ENCODE results near the gene HOXD8. TPM values are rescaled to one million over a fixed set of nuclear protein-coding genes. Genes with fewer than 3 reads are reported as not detected.

The HOXD8 gene
- total RNA-seq, 8 experiments from 2014 or later: 18.1 to 45.0 (median 28.9) TPM

DNA sequence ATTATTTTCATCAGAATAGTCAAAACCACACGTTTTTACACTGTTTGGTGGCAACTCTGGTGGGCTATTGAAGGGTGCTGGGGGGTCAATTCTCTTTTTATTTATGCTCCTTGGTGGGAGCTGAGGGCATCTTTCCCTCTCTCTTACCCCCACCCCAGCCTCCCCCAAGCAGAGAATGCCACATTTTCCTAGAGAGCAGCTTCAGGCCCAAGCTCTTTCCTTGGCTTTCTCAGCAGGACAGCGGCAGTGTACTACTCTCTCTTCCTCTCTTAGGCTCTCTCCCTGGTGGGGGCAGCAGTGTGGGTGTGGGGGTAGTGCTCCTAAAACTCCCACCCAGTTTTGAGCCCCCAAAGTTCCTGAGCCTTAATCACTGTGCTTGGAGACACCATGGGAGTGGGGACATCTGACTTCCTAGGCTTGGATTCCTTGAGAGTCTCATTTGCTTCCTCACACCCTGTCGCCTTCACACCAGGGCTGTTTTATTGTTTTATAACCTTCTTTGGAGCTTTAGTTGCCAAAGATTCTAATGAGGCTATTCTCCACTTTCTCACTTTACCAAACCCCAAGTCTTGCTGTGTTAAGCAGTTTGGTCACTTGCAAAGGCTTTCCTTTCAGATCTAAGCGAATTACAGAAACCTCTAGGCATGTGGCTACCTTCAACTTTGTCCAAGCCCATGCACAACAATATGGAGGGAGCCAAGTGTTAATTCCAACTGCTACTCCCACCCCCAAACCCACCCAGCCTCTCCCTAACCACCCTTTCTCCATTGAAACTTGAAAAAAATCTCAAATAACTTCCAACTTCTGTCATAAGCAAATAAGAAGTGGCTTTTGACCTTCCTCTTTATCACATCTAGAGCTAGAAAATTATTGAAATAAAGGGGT, 15.8 kb downstream of the HOXD8 start:
- 0 to 92% (median 46%) methylated on average over 1 to 3 of the region's 4 CpGs; no CpG with 5 or more reads in 3 of the 10 experiments for WGBS, 10 experiments
- peaks cover 84 to 93% of the 10 kb centered on the region in 2 donors for H3K4me1 ChIP-seq (replicated peaks in 1 of 2)
- H3K4me3 ChIP-seq: peak overlapping the region in 2 of 5 donors; percentile 28 to 40
- in situ Hi-C loops (cut with MboI; ENCODE audit: low pct_unique_long_range_greater_than_20kb in 2 of 9, low sequenced_read_pairs in 9 of 9, unreplicated experiment in 9 of 9): loop anchor here (10.0 to 25.0 kb wide), 10 partner anchors 309 to 1617 kb away; no protein-coding TSS in a partner anchor
- peak overlapping the region in 1 of 2 donors; percentile 11 for H3K27ac ChIP-seq
- ATAC-seq (replicated peaks in 6 of 8): no peak

- in situ Hi-C loops (cut with MboI; ENCODE audit: low pct_unique_long_range_greater_than_20kb in 2 of 9, low sequenced_read_pairs in 9 of 9, unreplicated experiment in 9 of 9): loop anchor here (10.0 to 25.0 kb wide), 10 partner anchors 309 to 1616 kb away; no protein-coding TSS in a partner anchor
These were observed 16.6 kb downstream of the HOXD8 start for GRCh38 chr2:176146101-176146500.

GRCh38 chr2:176146645-176147044, 17.1 kb downstream of the HOXD8 start:
- peak overlapping the region; percentile 26 to 41 (median 39) for H3K4me3 ChIP-seq
- peaks cover 83 to 97% of the 10 kb centered on the region in 2 donors for H3K4me1 ChIP-seq (replicated peaks in 1 of 2)
- in situ Hi-C loops (cut with MboI; ENCODE audit: low pct_unique_long_range_greater_than_20kb in 2 of 9, low sequenced_read_pairs in 9 of 9, unreplicated experiment in 9 of 9): loop anchor here (10.0 to 25.0 kb wide), 10 partner anchors 308 to 1616 kb away; no protein-coding TSS in a partner anchor
- peak overlapping the region; percentile 30 to 77 for H3K27ac ChIP-seq
- no peak for ATAC-seq (replicated peaks in 6 of 8)

More at GRCh38 chr2:176146101-176146500, 16.6 kb downstream of the HOXD8 start:
- peak overlapping the region; percentile 11 to 40 (median 28) for H3K4me3 ChIP-seq
- peak in 2 of 8 experiments; percentile 8 to 15 for ATAC-seq (replicated peaks in 6 of 8)
- peak overlapping the region; percentile 30 to 77 for H3K27ac ChIP-seq
- WGBS, 10 experiments: 0 to 94% (median 16%) methylated on average over 2 to 6 of the region's 6 CpGs; no CpG with 5 or more reads in 2 of the 10 experiments
- H3K4me1 ChIP-seq (replicated peaks in 1 of 2): peaks cover 87 to 97% of the 10 kb centered on the region in 2 donors

DNA sequence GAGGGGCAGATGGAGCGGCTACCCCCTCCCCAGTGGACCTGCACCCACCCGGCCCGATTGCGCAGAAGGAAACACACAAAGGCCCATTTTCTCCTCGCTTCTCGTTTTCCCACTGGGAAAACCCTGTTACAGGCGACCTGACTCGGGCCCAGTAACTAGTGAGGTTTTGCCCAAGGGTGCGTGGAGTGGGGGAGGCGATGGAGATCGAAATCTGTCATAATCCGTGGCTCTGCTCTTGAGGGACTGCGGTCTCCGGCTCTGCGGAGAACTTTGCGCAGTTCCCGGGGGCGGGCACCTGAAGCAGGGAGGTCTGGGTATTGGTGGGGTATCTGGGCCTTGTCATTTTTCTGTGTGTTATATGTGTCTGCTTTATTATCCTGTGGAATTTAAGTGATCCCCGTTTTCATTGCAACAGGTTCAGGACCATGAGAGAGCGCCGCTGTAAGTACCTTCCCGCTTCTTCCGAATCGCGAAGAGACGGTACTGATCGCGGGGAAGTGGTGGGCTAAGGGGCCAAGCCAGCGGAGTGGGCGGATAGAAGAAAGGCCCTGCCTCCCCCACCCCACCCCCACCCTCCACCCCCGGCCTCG, 17.8 kb downstream of the HOXD8 start:
- H3K4me1 ChIP-seq (replicated peaks in 1 of 2): peaks cover 76 to 93% of the 10 kb centered on the region in 2 donors
- in situ Hi-C loops (cut with MboI; ENCODE audit: low pct_unique_long_range_greater_than_20kb in 2 of 9, low sequenced_read_pairs in 9 of 9, unreplicated experiment in 9 of 9): loop anchor here (10.0 to 25.0 kb wide), 10 partner anchors 307 to 1615 kb away; no protein-coding TSS in a partner anchor
- peak overlapping the region; percentile 30 to 77 for H3K27ac ChIP-seq
- H3K4me3 ChIP-seq: peak overlapping the region; percentile 26 to 41 (median 39)
- peak in 2 of 8 experiments; percentile 5 to 6 for ATAC-seq (replicated peaks in 6 of 8)
- WGBS, 10 experiments: 0 to 100% (median 89%) methylated on average over 1 to 12 of the region's 32 CpGs; no CpG with 5 or more reads in 5 of the 10 experiments

DNA sequence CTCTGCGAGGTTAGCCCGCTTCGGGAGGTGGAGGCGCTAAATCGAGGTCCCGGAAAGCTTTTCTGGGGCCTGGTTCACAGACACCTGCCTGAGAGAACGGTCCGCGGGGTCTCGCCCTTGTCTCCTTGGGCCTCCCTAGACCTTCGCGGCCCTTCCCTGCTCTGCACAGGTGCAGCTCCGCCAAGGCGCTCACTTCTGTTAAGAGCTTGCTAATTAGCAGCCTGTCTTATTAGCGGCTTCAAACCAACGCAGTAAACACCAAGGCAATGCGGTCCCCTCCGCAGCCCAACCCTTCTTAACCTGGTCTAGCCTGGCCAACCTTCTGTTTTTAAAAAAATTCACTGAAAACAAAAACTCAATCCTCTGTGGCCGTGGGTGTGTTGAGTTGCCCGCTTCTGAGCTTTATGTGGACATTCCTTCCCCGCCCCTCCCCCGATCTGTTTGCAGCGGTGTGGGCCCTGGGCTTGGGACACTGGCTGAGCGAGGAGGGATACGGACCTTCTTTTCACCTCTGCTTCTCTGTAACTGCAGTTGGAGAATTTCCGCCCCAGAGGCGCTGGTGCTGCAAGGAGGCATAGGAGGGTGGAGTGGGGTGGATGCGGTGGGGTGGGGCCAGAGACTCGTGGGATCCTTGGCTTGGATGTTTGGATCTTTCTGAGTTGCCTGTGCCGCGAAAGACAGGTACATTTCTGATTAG, 18.4 kb downstream of the HOXD8 start:
- H3K27ac ChIP-seq: peak overlapping the region; percentile 30 to 77
- ATAC-seq (replicated peaks in 6 of 8): peak in 5 of 8 experiments; percentile 19 to 46 (median 43)
- 0 to 100% (median 90%) methylated on average over 2 to 4 of the region's 31 CpGs; no CpG with 5 or more reads in 5 of the 10 experiments for WGBS, 10 experiments
- in situ Hi-C loops (cut with MboI; ENCODE audit: low pct_unique_long_range_greater_than_20kb in 2 of 9, low sequenced_read_pairs in 9 of 9, unreplicated experiment in 9 of 9): loop anchor here (10.0 to 25.0 kb wide), 10 partner anchors 307 to 1614 kb away; no protein-coding TSS in a partner anchor
- H3K4me1 ChIP-seq (replicated peaks in 1 of 2): peaks cover 70 to 93% of the 10 kb centered on the region in 2 donors
- peak overlapping the region; percentile 26 to 41 (median 39) for H3K4me3 ChIP-seq

DNA sequence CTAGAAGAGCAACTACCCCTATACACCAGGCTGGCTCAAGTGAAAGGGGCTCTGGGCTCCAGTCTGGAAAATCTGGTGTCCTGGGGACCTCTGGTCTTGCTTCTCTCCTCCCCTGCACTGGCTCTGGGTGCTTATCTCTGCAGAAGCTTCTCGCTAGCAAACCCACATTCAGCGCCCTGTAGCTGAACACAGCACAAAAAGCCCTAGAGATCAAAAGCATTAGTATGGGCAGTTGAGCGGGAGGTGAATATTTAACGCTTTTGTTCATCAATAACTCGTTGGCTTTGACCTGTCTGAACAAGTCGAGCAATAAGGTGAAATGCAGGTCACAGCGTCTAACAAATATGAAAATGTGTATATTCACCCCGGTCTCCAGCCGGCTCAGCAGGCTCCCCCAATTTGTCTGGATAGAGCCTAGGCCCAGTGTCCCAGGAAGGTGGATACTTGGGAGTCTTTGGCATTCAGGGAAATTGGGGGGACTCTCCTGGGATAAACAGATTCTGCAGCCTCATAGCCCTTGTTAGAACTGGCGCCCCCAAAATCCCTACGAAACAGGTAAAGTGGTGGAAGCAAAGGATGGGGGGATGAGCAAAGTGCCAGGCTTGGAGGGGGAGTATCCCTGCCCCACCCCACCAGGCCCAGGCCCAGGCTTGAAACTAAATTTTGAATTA, 19.4 kb downstream of the HOXD8 start:
- in situ Hi-C loops (cut with MboI; ENCODE audit: low pct_unique_long_range_greater_than_20kb in 2 of 9, low sequenced_read_pairs in 9 of 9, unreplicated experiment in 9 of 9): loop anchor here (10.0 to 25.0 kb wide), 10 partner anchors 306 to 1613 kb away; no protein-coding TSS in a partner anchor
- Histone ChIP-seq H3K4me3 (peak overlapping the region; percentile 26 to 41 (median 39)), H3K27ac (peak overlapping the region; percentile 30 to 77), H3K4me1 (replicated peaks in 1 of 2) (peaks cover 66 to 93% of the 10 kb centered on the region in 2 donors)
- WGBS, 10 experiments: 0 to 100% (median 13%) methylated on average over 2 to 10 of the region's 11 CpGs; no CpG with 5 or more reads in 3 of the 10 experiments
- peak in 2 of 8 experiments; percentile 5 to 11 for ATAC-seq (replicated peaks in 6 of 8)

GRCh38 chr2:176149481-176149938, 20.0 kb downstream of the HOXD8 start:
- Histone ChIP-seq H3K4me3 (peak overlapping the region; percentile 26 to 41 (median 39)), H3K4me1 (replicated peaks in 1 of 2) (peaks cover 69 to 93% of the 10 kb centered on the region in 2 donors), H3K27ac (peak overlapping the region; percentile 26 to 77)
- peak in 5 of 8 experiments; percentile 11 to 22 (median 20) for ATAC-seq (replicated peaks in 6 of 8)
- WGBS, 10 experiments: 0 to 98% (median 29%) methylated on average over 6 to 18 of the region's 22 CpGs; no CpG with 5 or more reads in 5 of the 10 experiments
- in situ Hi-C loops (cut with MboI; ENCODE audit: low pct_unique_long_range_greater_than_20kb in 2 of 9, low sequenced_read_pairs in 9 of 9, unreplicated experiment in 9 of 9): loop anchor here (10.0 to 25.0 kb wide), 10 partner anchors 305 to 1613 kb away; no protein-coding TSS in a partner anchor

- ATAC-seq (replicated peaks in 6 of 8): no peak
- in situ Hi-C loops (cut with MboI; ENCODE audit: low pct_unique_long_range_greater_than_20kb in 2 of 9, low sequenced_read_pairs in 9 of 9, unreplicated experiment in 9 of 9): loop anchor here (10.0 to 25.0 kb wide), 10 partner anchors 305 to 1612 kb away; no protein-coding TSS in a partner anchor
- Histone ChIP-seq H3K4me1 (replicated peaks in 1 of 2) (peaks cover 69 to 93% of the 10 kb centered on the region in 2 donors), H3K4me3 (peak overlapping the region; percentile 26 to 41 (median 39)), H3K27ac (peak overlapping the region; percentile 32 to 77)
- 0 to 98% (median 49%) methylated on average over 3 to 18 of the region's 24 CpGs; no CpG with 5 or more reads in 2 of the 10 experiments for WGBS, 10 experiments
These were observed 20.6 kb downstream of the HOXD8 start for GRCh38 chr2:176149939-176150583.

GRCh38 chr2:176150584-176151441, 21.3 kb downstream of the HOXD8 start:
- WGBS, 10 experiments: 0 to 77% (median 70%) methylated on average over 1 to 3 of the region's 14 CpGs; no CpG with 5 or more reads in 5 of the 10 experiments
- in situ Hi-C loops (cut with MboI; ENCODE audit: low pct_unique_long_range_greater_than_20kb in 2 of 9, low sequenced_read_pairs in 9 of 9, unreplicated experiment in 9 of 9): no loop called here
- Histone ChIP-seq H3K4me1 (replicated peaks in 1 of 2) (peaks cover 69 to 93% of the 10 kb centered on the region in 2 donors), H3K4me3 (peak overlapping the region; percentile 26 to 41 (median 39)), H3K27ac (peak overlapping the region; percentile 52 to 77)
- ATAC-seq (replicated peaks in 6 of 8): peak in 4 of 8 experiments; percentile 11 to 18 (median 14)

- in situ Hi-C loops (cut with MboI; ENCODE audit: low pct_unique_long_range_greater_than_20kb in 2 of 9, low sequenced_read_pairs in 9 of 9, unreplicated experiment in 9 of 9): no loop called here
- WGBS, 10 experiments: 0 to 90% (median 4%) methylated on average over 1 to 10 of the region's 55 CpGs; no CpG with 5 or more reads in 3 of the 10 experiments
These were observed 22.2 kb downstream of the HOXD8 start, which contains the start of gene HOXD4 for GRCh38 chr2:176151442-176152287. Gene HOXD4, plus strand, starts transcription at chr2:176151550. Its CDS starts 84 bp downstream, at chr2:176151634.

More at GRCh38 chr2:176151442-176152287, 22.2 kb downstream of the HOXD8 start, which contains the start of gene HOXD4:
- Histone ChIP-seq H3K4me1 (replicated peaks in 1 of 2) (peaks cover 67 to 93% of the 10 kb centered on the region in 2 donors), H3K4me3 (peak within 1 kb of the TSS; percentile 26 to 41 (median 39)), H3K27ac (peak within 1 kb of the TSS; percentile 52 to 85)
- peak in 7 of 8 experiments; percentile 26 to 60 (median 46) for ATAC-seq (replicated peaks in 6 of 8)

Measured in motor neuron (in vitro differentiated cells).